SK-N-SH treated with all-trans-retinoic acid at 6 μM for 48 hours (cell line): Measurements from ENCODE around the gene EYA4.

Source experiments
- ATAC-seq: fragments of 200-7000 bp; cut with Tn5 transposase; 3 replicates; pipeline ENCODE4 v1.9.1; 2020; ENCODE audit warnings: mild to moderate bottlenecking, moderate library complexity
- ARNTL ChIP-seq: fragments of 450-650 bp; formaldehyde crosslinking; IDR thresholded peaks from 2 replicates; pipeline ENCODE4 v1.5.0; 2020; ENCODE audit warnings: low read depth, mild to moderate bottlenecking, moderate library complexity, borderline replicate concordance
- BACH2 ChIP-seq: fragments of 250-450 bp; sonication (Bioruptor Pico); IDR thresholded peaks from 2 replicates; pipeline ENCODE4 v1.9.0; 2021; ENCODE audit warnings: mild to moderate bottlenecking, borderline replicate concordance
- CSDC2 ChIP-seq: fragments of 250-450 bp; sonication (Bioruptor Pico); IDR thresholded peaks from 2 replicates; pipeline ENCODE4 v1.5.0; 2020; ENCODE audit warnings: mild to moderate bottlenecking, moderate library complexity
- CSRNP3 ChIP-seq: fragments of 250-450 bp; sonication (Bioruptor Pico); IDR thresholded peaks from 2 replicates; pipeline ENCODE4 v1.5.1; 2021; ENCODE audit warnings: mild to moderate bottlenecking, moderate library complexity
- ESRRG ChIP-seq: fragments of 250-450 bp; sonication (Bioruptor Pico); IDR thresholded peaks from 2 replicates; pipeline ENCODE4 v1.6.1; 2021; ENCODE audit warnings: mild to moderate bottlenecking
- GLIS3 ChIP-seq: fragments of 250-450 bp; sonication (Bioruptor Pico); IDR thresholded peaks from 2 replicates; pipeline ENCODE4 v1.5.0; 2020; ENCODE audit warnings: mild to moderate bottlenecking, moderate library complexity
- ISL1 ChIP-seq: fragments of 250-450 bp; sonication (Bioruptor Pico); IDR thresholded peaks from 2 replicates; pipeline ENCODE4 v2.1.2; 2022; ENCODE audit warnings: mild to moderate bottlenecking, moderate library complexity
- OSR1 ChIP-seq: fragments of 250-450 bp; sonication (Bioruptor Pico); IDR thresholded peaks from 2 replicates; pipeline ENCODE4 v1.8.0; 2022; ENCODE audit warnings: moderate library complexity, mild to moderate bottlenecking, inconsistent platforms
- PATZ1 ChIP-seq: fragments of 250-450 bp; sonication (Bioruptor Pico); IDR thresholded peaks from 2 replicates; pipeline ENCODE4 v1.8.0; 2020; ENCODE audit warnings: mild to moderate bottlenecking, moderate library complexity, borderline replicate concordance
- PPARA ChIP-seq: fragments of 250-450 bp; sonication (Bioruptor Pico); IDR thresholded peaks from 2 replicates; pipeline ENCODE4 v1.5.0; 2020; ENCODE audit warnings: mild to moderate bottlenecking, borderline replicate concordance
- RARB ChIP-seq: fragments of 250-450 bp; sonication (Bioruptor Pico); IDR thresholded peaks from 2 replicates; pipeline ENCODE4 v1.8.0; 2021; ENCODE audit warnings: mild to moderate bottlenecking, moderate library complexity
- SNAI2 ChIP-seq: fragments of 250-450 bp; sonication (Bioruptor Pico); IDR thresholded peaks from 2 replicates; pipeline ENCODE4 v1.5.0; 2020; ENCODE audit warnings: mild to moderate bottlenecking, moderate library complexity
- TCF4 ChIP-seq: fragments of 250-450 bp; sonication (Bioruptor Pico); IDR thresholded peaks from 2 replicates; pipeline ENCODE4 v1.8.0; 2021; ENCODE audit warnings: mild to moderate bottlenecking, moderate library complexity, borderline replicate concordance
- TOX ChIP-seq: fragments of 250-450 bp; sonication (Bioruptor Pico); IDR thresholded peaks from 2 replicates; pipeline ENCODE4 v1.8.0; 2021; ENCODE audit warnings: mild to moderate bottlenecking, moderate library complexity, borderline replicate concordance
- ZFP3 ChIP-seq: fragments of 250-450 bp; sonication (Bioruptor Pico); IDR thresholded peaks from 2 replicates; pipeline ENCODE4 v1.5.0; 2020; ENCODE audit warnings: mild to moderate bottlenecking, moderate library complexity
- ZNF70 ChIP-seq: fragments of 450-650 bp; formaldehyde crosslinking; IDR thresholded peaks from 2 replicates; pipeline ENCODE4 v1.5.0; 2020; ENCODE audit warnings: mild to moderate bottlenecking, moderate library complexity
- TF ChIP-seq, protein P1 (sequence below): fragments of 250-450 bp; sonication (Bioruptor Pico); IDR thresholded peaks from 2 replicates; pipeline ENCODE4 v1.5.1; 2020; ENCODE audit warnings: low read depth, mild to moderate bottlenecking, moderate library complexity
- TF ChIP-seq, protein P2 (sequence below): fragments of 250-450 bp; sonication (Bioruptor Pico); IDR thresholded peaks from 2 replicates; pipeline ENCODE4 v1.8.0; 2021; ENCODE audit warnings: low read depth, mild to moderate bottlenecking, moderate library complexity, borderline replicate concordance

The EYA4 gene

GRCh38 chr6:133504158-133504557 is 263.0 kb downstream of the EYA4 start (continued):
- TF ChIP-seq CSRNP3 (CRISPR knock-in tag) (no peak), ZFP3 (CRISPR knock-in tag) (no peak), OSR1 (CRISPR knock-in tag) (no peak), TOX (CRISPR knock-in tag) (no peak), SNAI2 (CRISPR knock-in tag) (no peak), CSDC2 (no peak), PPARA (CRISPR knock-in tag) (no peak)
- TF ChIP-seq, protein P1, sequence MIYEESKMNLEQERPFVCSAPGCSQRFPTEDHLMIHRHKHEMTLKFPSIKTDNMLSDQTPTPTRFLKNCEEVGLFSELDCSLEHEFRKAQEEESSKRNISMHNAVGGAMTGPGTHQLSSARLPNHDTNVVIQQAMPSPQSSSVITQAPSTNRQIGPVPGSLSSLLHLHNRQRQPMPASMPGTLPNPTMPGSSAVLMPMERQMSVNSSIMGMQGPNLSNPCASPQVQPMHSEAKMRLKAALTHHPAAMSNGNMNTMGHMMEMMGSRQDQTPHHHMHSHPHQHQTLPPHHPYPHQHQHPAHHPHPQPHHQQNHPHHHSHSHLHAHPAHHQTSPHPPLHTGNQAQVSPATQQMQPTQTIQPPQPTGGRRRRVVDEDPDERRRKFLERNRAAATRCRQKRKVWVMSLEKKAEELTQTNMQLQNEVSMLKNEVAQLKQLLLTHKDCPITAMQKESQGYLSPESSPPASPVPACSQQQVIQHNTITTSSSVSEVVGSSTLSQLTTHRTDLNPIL (CRISPR knock-in tag), result no peak

GRCh38 chr6:133504761-133505160 is 263.6 kb downstream of the EYA4 start:
- no peak for TF ChIP-seq PATZ1 (CRISPR knock-in tag)
- no peak for TF ChIP-seq ZNF70 (CRISPR knock-in tag)
- TF ChIP-seq SNAI2 (CRISPR knock-in tag), result no peak
- TF ChIP-seq, protein P1 (CRISPR knock-in tag), result no peak
- TF ChIP-seq, protein P2, sequence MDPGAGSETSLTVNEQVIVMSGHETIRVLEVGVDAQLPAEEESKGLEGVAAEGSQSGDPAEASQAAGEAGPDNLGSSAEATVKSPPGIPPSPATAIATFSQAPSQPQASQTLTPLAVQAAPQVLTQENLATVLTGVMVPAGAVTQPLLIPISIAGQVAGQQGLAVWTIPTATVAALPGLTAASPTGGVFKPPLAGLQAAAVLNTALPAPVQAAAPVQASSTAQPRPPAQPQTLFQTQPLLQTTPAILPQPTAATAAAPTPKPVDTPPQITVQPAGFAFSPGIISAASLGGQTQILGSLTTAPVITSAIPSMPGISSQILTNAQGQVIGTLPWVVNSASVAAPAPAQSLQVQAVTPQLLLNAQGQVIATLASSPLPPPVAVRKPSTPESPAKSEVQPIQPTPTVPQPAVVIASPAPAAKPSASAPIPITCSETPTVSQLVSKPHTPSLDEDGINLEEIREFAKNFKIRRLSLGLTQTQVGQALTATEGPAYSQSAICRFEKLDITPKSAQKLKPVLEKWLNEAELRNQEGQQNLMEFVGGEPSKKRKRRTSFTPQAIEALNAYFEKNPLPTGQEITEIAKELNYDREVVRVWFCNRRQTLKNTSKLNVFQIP, result no peak
- TF ChIP-seq ARNTL, result no peak
- no peak for TF ChIP-seq ISL1
- no peak for TF ChIP-seq BACH2 (CRISPR knock-in tag)
- TF ChIP-seq TCF4, result no peak
- TF ChIP-seq RARB (CRISPR knock-in tag), result no peak
- TF ChIP-seq, all 23 proteins: peak for 0
- ATAC-seq, result no peak

GRCh38 chr6:133505681-133506080 is 264.5 kb downstream of the EYA4 start:
- ATAC-seq, result no peak
- TF ChIP-seq PPARA (CRISPR knock-in tag) (no peak), GLIS3 (CRISPR knock-in tag) (no peak), TOX (CRISPR knock-in tag) (no peak), ESRRG (no peak)
- TF ChIP-seq, protein P2, result no peak

- peak; percentile 84 for ATAC-seq
- TF ChIP-seq TCF4, result no peak
- TF ChIP-seq, all 23 proteins: peak for 0
Observed at GRCh38 chr6:133512410-133513016, 271.4 kb downstream of the EYA4 start.
